AG04449 (cell line): Measurements from ENCODE around the gene USH2A.

Source experiments
- CTCF ChIA-PET: fragments of 350-600 bp; formaldehyde crosslinking; extraction: SDS; loops from one replicate; lab custom pipeline; 2021; ENCODE audit warnings: antibody characterized with exemption; lab: Yijun Ruan, JAX
- POLR2A ChIA-PET: fragments of 400-600, 350-600 bp; formaldehyde crosslinking; extraction: SDS; loops from one replicate; lab custom pipeline; 2020; ENCODE audit warnings: antibody characterized with exemption, inconsistent platforms; lab: Yijun Ruan, JAX
- DNase-seq: peaks from one replicate; pipeline ENCODE4 v3.0.0-alpha.2; 2010; ENCODE audit warnings: low read depth, low spot score
- H3K4me3 ChIP-seq: 2 replicates; pipeline ENCODE4 v1.5.1; 2011; ENCODE audit warnings: low read depth, mild to moderate bottlenecking, control low read depth, low read length
- TF ChIP-seq, protein P1 (sequence below): IDR thresholded peaks from one replicate; pipeline ENCODE4 v1.5.1; 2011; ENCODE audit warnings: mild to moderate bottlenecking, moderate library complexity, low read length, control low read depth, inconsistent platforms; ENCODE audit not compliant: insufficient read depth; ENCODE audit errors: missing control alignments

Gene USH2A

GRCh38 chr1:215797859-215798258 lies 625.4 kb downstream of the USH2A start:
- no peak for DNase-seq
- TF ChIP-seq, protein P1, sequence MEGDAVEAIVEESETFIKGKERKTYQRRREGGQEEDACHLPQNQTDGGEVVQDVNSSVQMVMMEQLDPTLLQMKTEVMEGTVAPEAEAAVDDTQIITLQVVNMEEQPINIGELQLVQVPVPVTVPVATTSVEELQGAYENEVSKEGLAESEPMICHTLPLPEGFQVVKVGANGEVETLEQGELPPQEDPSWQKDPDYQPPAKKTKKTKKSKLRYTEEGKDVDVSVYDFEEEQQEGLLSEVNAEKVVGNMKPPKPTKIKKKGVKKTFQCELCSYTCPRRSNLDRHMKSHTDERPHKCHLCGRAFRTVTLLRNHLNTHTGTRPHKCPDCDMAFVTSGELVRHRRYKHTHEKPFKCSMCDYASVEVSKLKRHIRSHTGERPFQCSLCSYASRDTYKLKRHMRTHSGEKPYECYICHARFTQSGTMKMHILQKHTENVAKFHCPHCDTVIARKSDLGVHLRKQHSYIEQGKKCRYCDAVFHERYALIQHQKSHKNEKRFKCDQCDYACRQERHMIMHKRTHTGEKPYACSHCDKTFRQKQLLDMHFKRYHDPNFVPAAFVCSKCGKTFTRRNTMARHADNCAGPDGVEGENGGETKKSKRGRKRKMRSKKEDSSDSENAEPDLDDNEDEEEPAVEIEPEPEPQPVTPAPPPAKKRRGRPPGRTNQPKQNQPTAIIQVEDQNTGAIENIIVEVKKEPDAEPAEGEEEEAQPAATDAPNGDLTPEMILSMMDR: no peak
- ChIA-PET CTCF (no interaction called here), POLR2A (no interaction called here)
- H3K4me3 ChIP-seq: no peak overlapping the region

DNA sequence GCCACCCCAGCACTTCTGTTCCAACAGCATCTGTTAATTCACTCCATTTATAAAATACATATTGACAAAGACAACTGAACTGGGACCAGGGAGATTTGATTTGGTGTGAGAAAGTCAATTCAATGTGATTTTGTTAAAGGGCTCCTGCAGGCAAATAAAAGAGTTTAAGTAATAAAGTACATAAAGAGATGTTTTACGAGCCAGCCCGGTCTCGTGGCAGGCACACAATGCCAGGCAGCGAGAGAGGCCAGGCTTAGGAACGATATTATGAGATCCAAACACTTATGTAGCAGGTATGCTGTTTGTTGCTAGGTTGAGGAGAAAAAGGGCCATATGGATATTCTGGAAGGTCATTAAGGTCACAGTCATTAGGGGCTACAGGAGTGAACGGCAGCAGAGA lies 629.1 kb downstream of the USH2A start:
- DNase-seq: no peak
- CTCF ChIA-PET: interaction anchor here (1.0 to 1.5 kb wide), 2 partner anchors 12 to 84 kb away, joined by 3 to 5 read pairs; no protein-coding TSS in a partner anchor
- TF ChIP-seq, protein P1: no peak
- no peak overlapping the region for H3K4me3 ChIP-seq
- POLR2A ChIA-PET: no interaction called here

- TF ChIP-seq, protein P1: peak; percentile 48
- CTCF ChIA-PET: interaction anchor here (1.0 kb wide), 1 partner anchor 83 kb away, joined by 3 read pairs; no protein-coding TSS in a partner anchor
- POLR2A ChIA-PET: interaction anchor here (1.4 kb wide), 1 partner anchor 43 kb away, joined by 3 read pairs; no protein-coding TSS in a partner anchor
- peak; percentile 88 for DNase-seq
- no peak overlapping the region for H3K4me3 ChIP-seq
Observed at GRCh38 chr1:215793180-215793579, 630.1 kb downstream of the USH2A start.

- H3K4me3 ChIP-seq: no peak overlapping the region
- DNase-seq: no peak
- TF ChIP-seq, protein P1: no peak
- POLR2A ChIA-PET: interaction anchor here (1.4 kb wide), 1 partner anchor 43 kb away, joined by 3 read pairs; no protein-coding TSS in a partner anchor
- CTCF ChIA-PET: interaction anchor here (1.4 kb wide), 1 partner anchor 27 kb away, joined by 3 read pairs; no protein-coding TSS in a partner anchor
Observed at GRCh38 chr1:215792446-215792845, 630.8 kb downstream of the USH2A start.

- CTCF ChIA-PET: no interaction called here
- no peak overlapping the region for H3K4me3 ChIP-seq
- no peak for DNase-seq
- TF ChIP-seq, protein P1: no peak
- POLR2A ChIA-PET: no interaction called here
Observed at GRCh38 chr1:215789981-215790380, 633.3 kb downstream of the USH2A start.

GRCh38 chr1:215786997-215787396 lies 636.3 kb downstream of the USH2A start:
- no peak for DNase-seq
- TF ChIP-seq, protein P1: no peak
- no peak overlapping the region for H3K4me3 ChIP-seq
- CTCF ChIA-PET: no interaction called here
- POLR2A ChIA-PET: no interaction called here
